NCI-H2171 (cell line): ENCODE results near the gene GRB10.

Experiments used
- DNase-seq: peaks from one replicate; lab custom pipeline; 2025; lab: John Stamatoyannopoulos, UW

GRB10 gene

GRCh38 chr7:50718876-50719275 is 63.8 kb downstream of the GRB10 start:
- no peak for DNase-seq

GRCh38 chr7:50718311-50718710 is 64.4 kb downstream of the GRB10 start:
- DNase-seq, result no peak

GRCh38 chr7:50717181-50717580 is 65.5 kb downstream of the GRB10 start:
- DNase-seq, result no peak

- no peak for DNase-seq
Measured at GRCh38 chr7:50714857-50715256, 67.8 kb downstream of the GRB10 start.

- DNase-seq, result no peak
Measured at GRCh38 chr7:50713123-50713965, 69.4 kb downstream of the GRB10 start.

GRCh38 chr7:50712252-50713122 is 70.2 kb downstream of the GRB10 start:
- no peak for DNase-seq

GRCh38 chr7:50711271-50712175 is 71.2 kb downstream of the GRB10 start:
- DNase-seq, result no peak

- DNase-seq, result no peak
Measured at GRCh38 chr7:50710441-50711154, 72.1 kb downstream of the GRB10 start.

GRCh38 chr7:50709151-50709550 is 73.5 kb downstream of the GRB10 start:
- no peak for DNase-seq

GRCh38 chr7:50707236-50708006 is 75.3 kb downstream of the GRB10 start:
- DNase-seq, result no peak

GRCh38 chr7:50706469-50706937 is 76.2 kb downstream of the GRB10 start:
- DNase-seq, result no peak

- DNase-seq, result no peak
Measured at GRCh38 chr7:50704844-50705243, 77.9 kb downstream of the GRB10 start.

- DNase-seq, result no peak
Measured at GRCh38 chr7:50703654-50704053, 79.0 kb downstream of the GRB10 start.

- no peak for DNase-seq
Measured at GRCh38 chr7:50699143-50699542, 83.6 kb downstream of the GRB10 start.

- DNase-seq, result no peak
Measured at GRCh38 chr7:50697748-50698147, 84.9 kb downstream of the GRB10 start.

- no peak for DNase-seq
Measured at GRCh38 chr7:50696810-50697582, 85.7 kb downstream of the GRB10 start.

- no peak for DNase-seq
Measured at GRCh38 chr7:50695026-50695425, 87.7 kb downstream of the GRB10 start.

- no peak for DNase-seq
Measured at GRCh38 chr7:50693455-50694130, 89.1 kb downstream of the GRB10 start.

- DNase-seq, result no peak
Measured at GRCh38 chr7:50690541-50691011, 92.1 kb downstream of the GRB10 start.
